ENCODE data around the gene CRYBG2.
"Not testable (repeated sequence)": the region's sequence is repeated elsewhere in the genome, so short reads cannot be mapped to it uniquely, and the experiment has no call there.

GRCh38 chr1:26372611-26373010 is 18.7 kb upstream of the CRYBG2 start, which contains the start of gene ZNF683:
- TF ChIP-seq, protein P1, sequence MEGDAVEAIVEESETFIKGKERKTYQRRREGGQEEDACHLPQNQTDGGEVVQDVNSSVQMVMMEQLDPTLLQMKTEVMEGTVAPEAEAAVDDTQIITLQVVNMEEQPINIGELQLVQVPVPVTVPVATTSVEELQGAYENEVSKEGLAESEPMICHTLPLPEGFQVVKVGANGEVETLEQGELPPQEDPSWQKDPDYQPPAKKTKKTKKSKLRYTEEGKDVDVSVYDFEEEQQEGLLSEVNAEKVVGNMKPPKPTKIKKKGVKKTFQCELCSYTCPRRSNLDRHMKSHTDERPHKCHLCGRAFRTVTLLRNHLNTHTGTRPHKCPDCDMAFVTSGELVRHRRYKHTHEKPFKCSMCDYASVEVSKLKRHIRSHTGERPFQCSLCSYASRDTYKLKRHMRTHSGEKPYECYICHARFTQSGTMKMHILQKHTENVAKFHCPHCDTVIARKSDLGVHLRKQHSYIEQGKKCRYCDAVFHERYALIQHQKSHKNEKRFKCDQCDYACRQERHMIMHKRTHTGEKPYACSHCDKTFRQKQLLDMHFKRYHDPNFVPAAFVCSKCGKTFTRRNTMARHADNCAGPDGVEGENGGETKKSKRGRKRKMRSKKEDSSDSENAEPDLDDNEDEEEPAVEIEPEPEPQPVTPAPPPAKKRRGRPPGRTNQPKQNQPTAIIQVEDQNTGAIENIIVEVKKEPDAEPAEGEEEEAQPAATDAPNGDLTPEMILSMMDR (IDR thresholded peaks at IDR 0.05; ENCODE audit: borderline replicate concordance, extremely low read depth, low read length, poor library complexity, severe bottlenecking), result not testable (repeated sequence)
- TF ChIP-seq EZH2 (IDR thresholded peaks at IDR 0.05; ENCODE audit: borderline replicate concordance, low read depth, low read length, severe bottlenecking), result not testable (repeated sequence)
